ENCODE measurements around the gene PRDM10. TPM values are rescaled to one million over a fixed set of nuclear protein-coding genes. Genes with fewer than 3 reads are reported as not detected.

PRDM10 gene
- total RNA-seq, 2 experiments from 2014 or later, result 8.2 to 9.6 TPM

GRCh38 chr11:130042093-130042591 is 39.5 kb upstream of the PRDM10 start:
- CTCF ChIA-PET, result no interaction called here
- Mint-ChIP-seq H3K4me3 (no peak overlapping the region), H3K4me1 (ENCODE audit: low read depth) (no peaks in the 10 kb centered on the region), H3K27ac (no peak overlapping the region), H3K9me3 (no peaks in the 10 kb centered on the region), H3K36me3 (ENCODE audit: low read depth) (no peaks in the 10 kb centered on the region), H3K27me3 (no peaks in the 10 kb centered on the region)
- POLR2A ChIA-PET, result no interaction called here
- peaks cover 3% of the 10 kb centered on the region for H3K4me1 ChIP-seq (ENCODE audit: insufficient read depth, low read length)
- ATAC-seq (ENCODE audit: poor library complexity) (no peak), DNase-seq (peak in 2 of 14 experiments; percentile 49 to 63)
- TF ChIP-seq, protein P1, sequence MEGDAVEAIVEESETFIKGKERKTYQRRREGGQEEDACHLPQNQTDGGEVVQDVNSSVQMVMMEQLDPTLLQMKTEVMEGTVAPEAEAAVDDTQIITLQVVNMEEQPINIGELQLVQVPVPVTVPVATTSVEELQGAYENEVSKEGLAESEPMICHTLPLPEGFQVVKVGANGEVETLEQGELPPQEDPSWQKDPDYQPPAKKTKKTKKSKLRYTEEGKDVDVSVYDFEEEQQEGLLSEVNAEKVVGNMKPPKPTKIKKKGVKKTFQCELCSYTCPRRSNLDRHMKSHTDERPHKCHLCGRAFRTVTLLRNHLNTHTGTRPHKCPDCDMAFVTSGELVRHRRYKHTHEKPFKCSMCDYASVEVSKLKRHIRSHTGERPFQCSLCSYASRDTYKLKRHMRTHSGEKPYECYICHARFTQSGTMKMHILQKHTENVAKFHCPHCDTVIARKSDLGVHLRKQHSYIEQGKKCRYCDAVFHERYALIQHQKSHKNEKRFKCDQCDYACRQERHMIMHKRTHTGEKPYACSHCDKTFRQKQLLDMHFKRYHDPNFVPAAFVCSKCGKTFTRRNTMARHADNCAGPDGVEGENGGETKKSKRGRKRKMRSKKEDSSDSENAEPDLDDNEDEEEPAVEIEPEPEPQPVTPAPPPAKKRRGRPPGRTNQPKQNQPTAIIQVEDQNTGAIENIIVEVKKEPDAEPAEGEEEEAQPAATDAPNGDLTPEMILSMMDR (IDR thresholded peaks at IDR 0.05), result no peak
- H3K9me3 ChIP-seq (ENCODE audit: control insufficient read depth in 1 of 2, insufficient read depth in 1 of 2, low read length in 2 of 2), result peaks cover 0 to 8% of the 10 kb centered on the region in 2 experiments
- intact Hi-C loops (cut with DNase I, micrococcal nuclease), result no loop called here
- H3K27ac ChIP-seq (ENCODE audit: low read depth in 1 of 2, low read length in 2 of 2), result no peak overlapping the region
- H3K36me3 ChIP-seq (ENCODE audit: insufficient read depth, low read length), result no peaks in the 10 kb centered on the region
- no peak overlapping the region for H3K4me3 ChIP-seq (ENCODE audit: low read length)
- H3K27me3 ChIP-seq (ENCODE audit: control insufficient read depth in 1 of 2, insufficient read depth in 2 of 2, low read length in 2 of 2), result peaks cover 0 to 2% of the 10 kb centered on the region in 2 experiments

DNA sequence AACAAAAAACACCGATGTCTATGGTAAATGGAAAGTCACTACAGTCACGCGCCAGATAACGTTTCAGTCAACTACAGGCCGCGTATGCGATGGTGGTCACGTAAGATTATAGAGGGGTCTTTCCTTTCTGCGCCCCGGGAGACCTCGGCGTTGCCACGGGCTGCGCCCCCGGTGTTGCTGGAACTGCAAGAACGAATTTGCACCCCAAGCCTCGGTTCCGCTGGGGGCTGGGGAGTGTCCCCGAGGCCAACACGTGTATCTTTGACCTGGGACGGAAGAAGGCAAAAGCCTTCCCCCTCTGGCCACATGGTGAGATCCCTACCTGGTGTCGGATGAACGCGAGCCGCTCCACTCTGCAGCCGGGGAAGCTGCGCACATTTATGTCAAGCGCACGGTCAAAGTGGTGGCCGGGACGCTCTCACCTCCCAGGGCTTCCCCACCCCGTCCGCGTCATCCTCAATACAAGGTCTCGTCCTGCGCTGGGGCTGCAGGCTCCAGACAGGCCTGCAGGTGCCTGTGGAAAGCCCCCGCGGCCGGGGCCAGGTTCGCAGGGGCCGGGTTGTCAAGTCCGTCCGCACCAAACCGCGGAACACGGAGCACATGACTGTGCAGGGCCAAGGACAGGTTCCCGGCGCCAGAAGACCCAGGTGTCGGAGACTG is 37.8 kb upstream of the PRDM10 start:
- Histone ChIP-seq H3K4me3 (ENCODE audit: low read length) (no peak overlapping the region), H3K4me1 (ENCODE audit: insufficient read depth, low read length) (peaks cover 3% of the 10 kb centered on the region), H3K36me3 (ENCODE audit: insufficient read depth, low read length) (no peaks in the 10 kb centered on the region), H3K27ac (ENCODE audit: low read depth in 1 of 2, low read length in 2 of 2) (no peak overlapping the region), H3K27me3 (ENCODE audit: control insufficient read depth in 1 of 2, insufficient read depth in 2 of 2, low read length in 2 of 2) (peaks cover 0 to 2% of the 10 kb centered on the region in 2 experiments), H3K9me3 (ENCODE audit: control insufficient read depth in 1 of 2, insufficient read depth in 1 of 2, low read length in 2 of 2) (peaks cover 0 to 8% of the 10 kb centered on the region in 2 experiments)
- H3K27me3 Mint-ChIP-seq, result peaks cover 4% of the 10 kb centered on the region
- no peak overlapping the region for H3K4me3 Mint-ChIP-seq
- TF ChIP-seq, protein P1 (IDR thresholded peaks at IDR 0.05), result no peak
- H3K9me3 Mint-ChIP-seq, result no peaks in the 10 kb centered on the region
- intact Hi-C loops (cut with DNase I, micrococcal nuclease), result no loop called here
- H3K27ac Mint-ChIP-seq, result no peak overlapping the region
- no peaks in the 10 kb centered on the region for H3K36me3 Mint-ChIP-seq (ENCODE audit: low read depth)
- POLR2A ChIA-PET, result no interaction called here
- DNase-seq (no peak), ATAC-seq (ENCODE audit: poor library complexity) (no peak)
- CTCF ChIA-PET, result no interaction called here
- H3K4me1 Mint-ChIP-seq (ENCODE audit: low read depth), result no peaks in the 10 kb centered on the region

DNA sequence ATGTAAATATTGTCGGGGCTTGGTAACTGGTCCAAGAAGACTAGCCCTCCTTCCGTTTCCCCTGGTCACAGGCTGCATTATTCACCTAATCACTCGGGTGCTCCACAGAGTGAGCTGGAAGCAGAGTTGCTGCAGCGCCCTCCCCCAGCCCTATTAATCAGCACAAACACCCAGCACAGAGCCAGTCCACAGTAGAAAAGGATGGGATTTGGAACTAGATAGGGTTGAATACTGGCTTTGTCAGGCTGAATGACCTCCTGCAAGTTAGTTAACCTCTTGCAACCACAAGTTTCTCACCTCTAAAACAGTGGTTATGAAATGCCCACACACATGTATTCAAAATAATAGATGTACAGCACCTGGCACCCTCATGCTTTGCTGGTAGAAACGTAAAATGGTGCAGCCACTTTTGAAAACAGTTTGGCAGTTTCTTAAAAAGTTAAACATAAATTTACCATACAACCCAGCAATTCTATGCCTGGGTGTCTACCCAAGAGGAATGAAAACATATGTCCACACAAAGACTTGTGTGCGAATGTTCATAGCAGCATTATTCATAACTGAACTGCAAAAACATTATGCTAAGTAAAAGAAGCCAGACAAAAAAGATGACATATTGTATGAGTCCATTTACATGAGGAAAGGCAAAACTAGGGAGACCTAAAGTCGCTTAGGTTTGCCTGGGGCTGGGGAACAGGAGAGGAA is 35.4 kb upstream of the PRDM10 start:
- Histone ChIP-seq H3K36me3 (ENCODE audit: insufficient read depth, low read length) (no peaks in the 10 kb centered on the region), H3K27me3 (ENCODE audit: control insufficient read depth in 1 of 2, insufficient read depth in 2 of 2, low read length in 2 of 2) (peaks cover 0 to 2% of the 10 kb centered on the region in 2 experiments), H3K9me3 (ENCODE audit: control insufficient read depth in 1 of 2, insufficient read depth in 1 of 2, low read length in 2 of 2) (peaks cover 0 to 8% of the 10 kb centered on the region in 2 experiments), H3K4me3 (ENCODE audit: low read length) (no peak overlapping the region), H3K4me1 (ENCODE audit: insufficient read depth, low read length) (peaks cover 3% of the 10 kb centered on the region), H3K27ac (ENCODE audit: low read depth in 1 of 2, low read length in 2 of 2) (no peak overlapping the region)
- DNase-seq (no peak), ATAC-seq (ENCODE audit: poor library complexity) (no peak)
- Mint-ChIP-seq H3K27me3 (peaks cover 4% of the 10 kb centered on the region), H3K27ac (no peak overlapping the region), H3K9me3 (no peaks in the 10 kb centered on the region), H3K36me3 (ENCODE audit: low read depth) (no peaks in the 10 kb centered on the region), H3K4me1 (ENCODE audit: low read depth) (no peaks in the 10 kb centered on the region), H3K4me3 (no peak overlapping the region)
- TF ChIP-seq, protein P1 (IDR thresholded peaks at IDR 0.05), result no peak
- ChIA-PET POLR2A (no interaction called here), CTCF (no interaction called here)
- intact Hi-C loops (cut with DNase I, micrococcal nuclease), result no loop called here

Measured in CD4-positive, alpha-beta T cell (primary cell).